HepG2 (cell line): Measurements from ENCODE around the gene PIAS3. TPM values are rescaled to one million over a fixed set of nuclear protein-coding genes. Genes with fewer than 3 reads are reported as not detected.

Experiments
- E2F5 ChIP-seq: sonication (generic); formaldehyde crosslinking; conservative IDR thresholded peaks from 2 replicates; pipeline ENCODE4 v1.4.0; 2020; ENCODE audit warnings: missing genetic modification reagents
- ETV6 ChIP-seq: sonication (generic); formaldehyde crosslinking; conservative IDR thresholded peaks from 2 replicates; pipeline ENCODE4 v1.4.0; 2020; ENCODE audit warnings: missing genetic modification reagents
- HNRNPLL ChIP-seq: fragments of 200-400 bp; formaldehyde crosslinking; IDR thresholded peaks from 2 replicates; pipeline ENCODE4 v1.6.1; 2017; ENCODE audit warnings: mild to moderate bottlenecking, low read depth, low read length; ENCODE audit not compliant: poor library complexity, severe bottlenecking
- KLF15 ChIP-seq: sonication (generic); formaldehyde crosslinking; IDR thresholded peaks from 2 replicates; pipeline ENCODE4 v1.8.1; 2023; ENCODE audit warnings: borderline replicate concordance, mild to moderate bottlenecking, inconsistent platforms, missing genetic modification reagents, mixed read lengths
- MAFG ChIP-seq: sonication (generic); formaldehyde crosslinking; IDR thresholded peaks from 2 replicates; pipeline ENCODE4 v1.5.1; 2020; ENCODE audit warnings: mild to moderate bottlenecking, missing genetic modification reagents
- NR2C2 ChIP-seq: sonication (generic); formaldehyde crosslinking; IDR thresholded peaks from 2 replicates; pipeline ENCODE4 v1.4.0; 2020; ENCODE audit warnings: missing genetic modification reagents, mild to moderate bottlenecking, moderate library complexity, borderline replicate concordance
- REST ChIP-seq, 2 experiments: IDR thresholded peaks; 2 replicates each; pipeline ENCODE4 v1.6.1; 2011 to 2012; ENCODE audit warnings: low read length in 2 of 2, borderline replicate concordance in 1 of 2, low read depth in 1 of 2, mild to moderate bottlenecking in 1 of 2, moderate library complexity in 1 of 2
- REXO4 ChIP-seq: sonication (generic); formaldehyde crosslinking; IDR thresholded peaks from 2 replicates; pipeline ENCODE4 v1.8.0; 2022; ENCODE audit warnings: missing genetic modification reagents, mild to moderate bottlenecking, borderline replicate concordance
- SP1 ChIP-seq, 2 experiments: fragments of 450-650 bp in 1 of 2; sonication (generic) in 1 of 2; formaldehyde crosslinking in 1 of 2; IDR thresholded peaks; 2 replicates each; pipeline versions ENCODE4 v1.4.0 to v1.6.1; 2016 to 2020; ENCODE audit warnings: missing genetic modification reagents in 1 of 2
- ZFP62 ChIP-seq: sonication (generic); formaldehyde crosslinking; IDR thresholded peaks from 2 replicates; pipeline ENCODE4 v1.4.0; 2020; ENCODE audit warnings: missing genetic modification reagents
- ZKSCAN1 ChIP-seq: fragments of 150-350 bp; IDR thresholded peaks from 2 replicates; pipeline ENCODE4 v1.6.1; 2014; ENCODE audit warnings: low read length
- ZNF615 ChIP-seq: sonication (generic); formaldehyde crosslinking; IDR thresholded peaks from 2 replicates; pipeline ENCODE4 v1.5.0; 2020; ENCODE audit warnings: mild to moderate bottlenecking, missing genetic modification reagents, borderline replicate concordance
- ZNF800 ChIP-seq: sonication (generic); formaldehyde crosslinking; IDR thresholded peaks from 2 replicates; pipeline ENCODE4 v1.4.0; 2020; ENCODE audit warnings: missing genetic modification reagents
- polyA plus RNA-seq, 8 experiments: library from polyadenylated mRNA; depleted of rRNA in 3 of 8; stranded (reverse) in 7 of 8; unstranded in 1 of 8; fragments of >200 nt; fragmentation: Illumina TruSeq in 4 of 8; extraction: Trizol in 4 of 8; gene quantifications; 2 replicates each; pipeline versions ENCODE4 v1.2.1 to v1.2.3, GENCODE V29; 2011 to 2016; ENCODE audit warnings: low read depth in 4 of 8, missing spikeins in 1 of 8, mixed read lengths in 1 of 8; ENCODE audit not compliant: insufficient read depth in 1 of 8
- total RNA-seq, 5 experiments: library from RNA; depleted of rRNA; stranded (reverse); fragments of >200 nt; fragmentation: Illumina TruSeq; extraction: Trizol; gene quantifications; 2 replicates each; pipeline ENCODE4 v1.2.3, GENCODE V29; 2016; ENCODE audit warnings: low read depth in 1 of 5
- TF ChIP-seq, protein P1 (sequence below): sonication (generic); formaldehyde crosslinking; IDR thresholded peaks from 2 replicates; pipeline ENCODE4 v1.5.0; 2020; ENCODE audit warnings: missing genetic modification reagents, mild to moderate bottlenecking, borderline replicate concordance

The PIAS3 gene
- total and polyA plus RNA-seq, 2 of the 13 experiments (the other 11 are each of a cell fraction or from before 2014, with no cell fraction given), result 3.7 to 8.0 TPM

DNA sequence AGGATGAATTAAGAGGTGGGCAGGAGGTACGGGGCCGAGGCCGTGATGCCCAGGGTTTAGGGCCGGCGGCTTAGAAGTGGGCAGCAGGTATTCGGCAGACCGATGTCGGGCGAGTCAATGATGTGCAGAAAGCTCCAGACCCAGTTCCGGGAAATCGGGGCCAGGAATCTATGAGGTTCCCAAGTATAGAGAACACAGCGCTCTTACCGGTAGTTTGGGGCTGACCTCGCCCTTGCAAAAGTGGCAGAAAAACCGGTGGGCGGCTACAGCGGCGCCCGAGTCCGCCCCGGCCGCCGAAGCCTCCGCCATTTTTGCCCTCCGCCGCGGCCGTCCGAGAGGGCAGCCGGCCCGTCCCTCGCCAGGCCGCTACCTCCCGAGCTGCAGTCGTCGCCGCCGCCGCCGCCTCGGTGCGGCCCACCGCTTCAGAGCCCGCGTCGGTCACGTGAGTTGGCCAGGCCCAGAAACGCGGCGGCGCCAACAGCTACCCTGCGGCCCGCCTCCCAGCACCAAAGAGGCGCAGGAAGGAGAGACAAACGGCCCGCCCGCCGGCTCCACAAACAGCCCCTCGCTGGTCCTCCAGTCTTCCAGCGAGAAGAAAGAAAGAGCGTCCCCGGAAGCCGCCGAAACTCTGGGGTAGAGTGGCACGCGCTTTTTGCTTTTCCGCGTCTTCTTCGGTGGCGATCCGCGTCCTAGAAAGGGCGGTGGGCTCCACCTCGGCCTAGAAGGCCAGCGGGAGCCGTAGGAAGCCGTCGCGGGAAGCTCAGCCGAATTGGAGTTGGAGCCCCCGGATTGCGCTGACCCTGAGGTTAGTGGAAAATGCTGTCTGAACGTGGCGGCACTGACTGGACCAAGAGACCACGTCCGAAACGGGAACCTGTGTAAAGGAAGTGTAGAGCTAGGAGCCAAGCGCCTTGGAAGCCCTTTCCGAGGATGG, 35.0 kb downstream of the PIAS3 start, which contains the start of the genes POLR3C and RNF115 (continued):
- no peak for TF ChIP-seq SP1 (IDR thresholded peaks at IDR 0.05)
- TF ChIP-seq SP1 (CRISPR knock-in tag; IDR thresholded peaks at IDR 0.05), result no peak
- no peak for TF ChIP-seq ETV6
- TF ChIP-seq ZNF800 (CRISPR knock-in tag), result peak; percentile 72; the same call in 1 of the 2 replicates
- no peak for TF ChIP-seq KLF15 (CRISPR knock-in tag)
- no peak for TF ChIP-seq MAFG (CRISPR knock-in tag)
- peak; percentile 81 for TF ChIP-seq HNRNPLL
- no peak for TF ChIP-seq REXO4 (CRISPR knock-in tag)
- TF ChIP-seq E2F5, result no peak
- TF ChIP-seq NR2C2, result peak; percentile 58; the same call in 1 of the 2 replicates
- TF ChIP-seq, protein P1, sequence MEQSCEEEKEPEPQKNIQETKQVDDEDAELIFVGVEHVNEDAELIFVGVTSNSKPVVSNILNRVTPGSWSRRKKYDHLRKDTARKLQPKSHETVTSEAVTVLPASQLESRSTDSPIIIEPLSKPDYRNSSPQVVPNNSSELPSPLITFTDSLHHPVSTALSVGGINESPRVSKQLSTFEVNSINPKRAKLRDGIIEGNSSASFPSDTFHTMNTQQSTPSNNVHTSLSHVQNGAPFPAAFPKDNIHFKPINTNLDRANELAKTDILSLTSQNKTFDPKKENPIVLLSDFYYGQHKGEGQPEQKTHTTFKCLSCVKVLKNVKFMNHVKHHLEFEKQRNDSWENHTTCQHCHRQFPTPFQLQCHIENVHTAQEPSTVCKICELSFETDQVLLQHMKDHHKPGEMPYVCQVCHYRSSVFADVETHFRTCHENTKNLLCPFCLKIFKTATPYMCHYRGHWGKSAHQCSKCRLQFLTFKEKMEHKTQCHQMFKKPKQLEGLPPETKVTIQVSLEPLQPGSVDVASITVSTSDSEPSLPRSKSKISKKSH (CRISPR knock-in tag), result no peak
- no peak for TF ChIP-seq ZKSCAN1
- peak in 1 of 2 experiments; percentile 50; a peak in 1 of 4 replicates for TF ChIP-seq REST (IDR thresholded peaks at IDR 0.05; ENCODE audit: borderline replicate concordance in 1 of 2, low read depth in 1 of 2, low read length in 2 of 2)
- TF ChIP-seq ZNF615, result no peak
- no peak for TF ChIP-seq ZFP62 (CRISPR knock-in tag)
- TF ChIP-seq, all 625 proteins: peak for 263
